Measurements from ENCODE around the gene GRID1.
"Not testable (repeated sequence)": the region's sequence is repeated elsewhere in the genome, so short reads cannot be mapped to it uniquely, and the experiment has no call there.

The GRID1 gene

DNA sequence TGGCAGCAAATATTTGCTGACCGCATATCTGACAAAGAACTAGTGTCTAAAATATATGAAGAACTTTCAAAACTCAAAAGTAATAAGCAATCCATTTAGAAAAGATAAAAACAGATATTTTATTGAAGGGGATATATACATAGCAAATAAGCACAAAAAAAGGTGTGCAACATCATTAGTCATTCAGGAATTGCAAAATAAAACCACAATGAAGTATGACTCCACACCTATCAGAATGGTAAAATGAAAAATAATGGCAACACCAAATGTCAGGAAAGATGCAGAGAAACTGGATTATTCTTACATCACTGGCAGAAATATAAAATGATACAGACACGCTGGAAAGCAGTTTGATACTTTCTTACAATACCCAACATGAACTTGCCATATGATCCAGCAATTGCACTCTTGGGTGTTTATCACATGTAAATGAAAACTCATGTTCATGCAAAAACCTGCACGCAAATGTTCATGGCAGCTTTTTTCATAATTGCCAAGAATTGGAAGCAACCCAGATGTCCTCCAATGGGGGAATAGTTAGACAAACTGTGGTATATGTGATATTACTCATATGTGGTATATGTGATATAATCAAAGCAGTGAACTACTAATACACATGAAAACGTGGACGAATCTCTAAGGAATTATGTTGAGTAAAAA is 645.5 kb downstream of the GRID1 start:
- DNase-seq: no peak

DNA sequence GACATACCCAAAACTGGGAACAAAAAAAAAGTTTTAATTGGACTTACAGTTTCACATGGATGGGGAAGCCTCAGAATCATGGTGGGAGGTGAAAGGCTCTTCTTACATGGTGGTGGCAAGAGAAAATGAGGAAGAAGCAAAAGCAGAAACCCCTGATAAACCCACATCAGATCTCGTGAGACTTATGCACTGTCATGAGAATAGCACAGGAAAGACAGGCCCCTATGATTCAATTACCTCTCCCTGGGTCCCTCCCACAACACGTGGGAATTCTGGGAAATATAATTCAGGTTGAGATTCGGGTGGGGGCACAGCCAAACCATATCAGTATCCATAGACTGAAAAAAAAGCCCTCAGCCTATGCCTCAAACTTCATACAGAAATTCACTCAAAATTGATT is 647.2 kb downstream of the GRID1 start:
- no peak for DNase-seq

DNA sequence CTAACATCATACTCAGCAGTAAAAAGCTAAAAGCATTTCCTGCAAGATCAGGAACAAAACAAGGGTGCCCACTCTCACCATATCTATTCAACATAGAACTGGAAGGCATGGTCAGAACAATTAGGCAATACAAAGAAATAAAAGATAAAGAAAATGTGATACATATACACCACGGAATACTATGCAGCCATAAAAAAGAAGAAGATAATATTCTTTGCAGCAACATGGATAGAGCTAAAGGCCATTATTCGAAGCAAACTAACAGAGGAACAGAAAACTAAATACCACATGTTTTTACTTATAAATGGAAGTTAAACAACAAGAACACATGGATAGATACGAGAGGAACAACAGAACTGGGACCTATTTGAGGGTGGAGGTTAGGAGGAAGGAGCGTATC is 652.7 kb downstream of the GRID1 start:
- no peak for DNase-seq

DNA sequence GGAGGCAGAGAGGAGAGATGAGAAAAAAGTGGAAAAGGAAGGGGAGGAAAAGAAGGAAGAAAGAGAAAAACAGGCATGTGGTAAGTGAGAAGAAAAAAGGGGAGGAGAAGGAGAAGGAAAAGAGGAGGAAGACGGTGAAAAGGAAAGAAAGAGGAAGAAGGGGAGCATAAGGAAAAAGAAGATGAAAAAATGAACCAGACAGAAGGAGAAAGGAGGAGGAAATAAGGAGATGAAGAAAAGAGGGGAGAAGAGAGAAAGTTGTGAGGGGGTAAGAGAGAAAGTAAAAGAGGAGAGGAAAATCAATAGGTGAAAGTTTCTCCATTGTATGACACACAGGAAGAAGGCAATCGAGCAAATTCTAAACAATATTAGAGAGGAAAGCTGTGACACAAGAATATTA is 663.8 kb downstream of the GRID1 start:
- DNase-seq: no peak

DNA sequence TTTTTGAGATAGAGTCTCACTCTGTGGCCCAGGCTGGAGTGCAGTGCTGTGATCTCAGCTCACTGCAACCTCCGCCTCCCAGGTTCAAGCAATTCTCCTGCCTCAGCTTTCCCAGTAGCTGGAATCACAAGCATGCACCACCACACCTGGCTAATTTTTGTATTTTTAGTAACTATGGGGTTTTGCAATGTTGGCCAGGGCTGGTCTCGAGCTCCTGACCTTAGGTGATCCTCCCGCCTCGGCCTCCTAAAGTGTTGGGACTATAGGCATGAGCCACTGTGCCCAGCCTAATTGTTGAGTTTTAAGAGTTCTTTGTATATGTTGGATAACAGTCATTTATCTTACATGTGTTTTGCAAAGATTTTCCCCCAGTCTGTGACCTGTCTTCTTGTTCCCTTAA is 667.5 kb downstream of the GRID1 start:
- DNase-seq: not testable (repeated sequence)

DNA sequence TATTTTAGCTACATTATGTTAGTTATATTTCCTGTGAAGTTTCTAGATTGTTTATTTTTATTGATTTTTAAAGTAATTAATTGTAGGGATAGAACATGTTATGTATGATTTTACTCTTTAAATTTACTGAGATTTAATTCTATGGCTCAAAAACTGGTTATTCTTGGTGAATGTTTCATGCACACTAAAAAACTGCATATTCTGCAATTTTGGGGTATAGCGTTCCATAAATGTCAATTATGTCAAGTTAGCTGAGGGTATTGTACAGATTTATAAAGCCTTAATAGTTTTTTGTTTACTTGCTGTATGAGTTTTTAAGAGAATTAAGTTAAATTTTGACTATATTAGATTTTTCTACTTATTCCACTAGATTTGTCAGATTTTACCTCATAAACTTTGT is 669.7 kb downstream of the GRID1 start:
- no peak for DNase-seq

DNA sequence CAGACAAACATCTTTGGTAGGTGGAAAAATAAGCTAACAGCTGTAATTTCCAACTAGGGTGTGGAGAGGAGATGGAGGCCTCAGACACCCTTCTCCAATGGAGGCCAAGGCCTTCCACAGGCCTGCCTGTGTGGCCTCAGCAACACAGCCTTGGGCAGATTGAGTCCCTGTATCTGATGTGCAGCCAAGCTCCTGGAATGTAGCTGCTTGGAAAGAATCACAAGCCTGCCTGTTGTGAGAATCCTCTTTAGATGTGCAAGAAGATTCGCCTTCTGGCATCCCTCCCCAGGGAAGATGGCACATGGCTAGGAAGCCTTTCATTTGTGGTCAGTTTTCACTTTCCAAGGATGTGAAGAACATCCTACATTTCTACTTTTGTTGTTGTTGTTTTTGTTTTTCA is 684.0 kb downstream of the GRID1 start:
- no peak for DNase-seq

DNA sequence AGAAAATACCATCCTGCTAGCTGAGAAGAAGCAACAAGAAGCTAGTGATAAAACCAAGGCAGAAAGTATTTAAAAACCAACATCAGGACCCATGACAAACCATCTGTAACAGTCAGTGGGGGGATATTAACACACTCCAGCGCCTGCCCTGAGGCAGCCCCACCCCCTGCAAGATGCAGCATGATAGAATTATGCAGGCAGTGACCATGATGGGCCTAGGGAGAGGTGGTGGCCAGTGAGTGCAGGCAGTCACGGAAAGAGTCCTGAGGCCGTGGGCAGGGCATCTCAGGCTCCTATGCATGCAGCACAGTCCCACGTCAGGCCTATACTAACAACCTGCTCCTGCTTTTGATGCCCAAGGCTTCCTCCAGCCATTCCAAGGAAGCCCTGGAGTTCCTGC is 686.9 kb downstream of the GRID1 start:
- DNase-seq: no peak

DNA sequence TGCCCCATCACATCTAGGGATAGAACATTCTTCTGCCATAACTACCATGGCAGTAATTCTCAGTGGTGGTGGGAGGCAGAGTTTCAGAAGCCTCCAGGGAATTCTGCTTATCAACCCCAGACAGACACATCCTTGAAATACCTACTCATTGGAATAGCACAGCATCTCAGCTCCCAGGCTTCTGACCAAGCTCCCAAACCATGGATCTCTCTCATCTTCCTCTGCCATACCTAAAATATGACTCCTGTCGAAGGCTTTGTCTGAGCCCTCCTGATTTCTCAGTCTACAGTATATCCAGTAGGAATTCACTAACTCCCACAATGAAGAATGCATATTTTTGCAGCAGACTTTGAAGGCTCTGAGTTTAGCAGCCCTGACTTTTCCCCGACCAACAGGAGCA is 687.5 kb downstream of the GRID1 start:
- DNase-seq: no peak

DNA sequence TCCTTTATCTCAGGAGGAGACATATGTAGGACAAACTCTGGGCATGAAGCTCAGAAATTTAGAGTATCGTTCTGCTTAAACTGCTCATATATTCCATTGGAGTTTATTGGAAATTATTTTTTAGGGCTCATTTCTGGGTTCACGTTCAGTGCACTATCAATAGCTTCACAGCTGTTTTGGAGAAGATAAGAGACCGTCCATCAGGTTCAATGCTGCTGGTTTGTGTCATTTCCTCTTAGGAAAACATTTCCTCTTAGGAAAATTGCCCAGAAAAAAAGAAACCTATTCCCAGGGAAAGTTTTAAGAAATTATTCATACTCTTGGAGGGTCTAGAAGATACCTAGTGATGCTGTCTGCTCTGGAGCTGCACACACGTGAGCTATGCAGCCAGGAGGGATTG is 691.7 kb downstream of the GRID1 start:
- no peak for DNase-seq

DNA sequence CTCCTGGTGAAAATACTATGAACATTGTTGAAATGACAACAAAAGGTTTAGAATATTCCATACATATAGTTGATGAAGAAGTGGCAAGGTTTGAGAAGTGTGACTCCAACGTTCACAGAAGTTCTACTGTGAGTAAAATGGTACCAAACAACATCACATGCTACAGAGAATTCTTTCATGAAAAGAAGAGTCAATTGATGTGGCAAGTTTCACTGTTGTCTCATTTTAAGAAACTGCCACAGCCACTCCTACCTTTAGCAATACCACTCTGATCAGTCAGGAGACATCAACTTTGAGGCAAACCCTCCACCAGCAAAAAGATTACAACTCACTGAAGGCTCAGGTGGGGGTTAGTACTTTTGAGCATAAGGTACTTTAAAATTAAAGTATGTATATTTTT is 693.3 kb downstream of the GRID1 start:
- no peak for DNase-seq

DNA sequence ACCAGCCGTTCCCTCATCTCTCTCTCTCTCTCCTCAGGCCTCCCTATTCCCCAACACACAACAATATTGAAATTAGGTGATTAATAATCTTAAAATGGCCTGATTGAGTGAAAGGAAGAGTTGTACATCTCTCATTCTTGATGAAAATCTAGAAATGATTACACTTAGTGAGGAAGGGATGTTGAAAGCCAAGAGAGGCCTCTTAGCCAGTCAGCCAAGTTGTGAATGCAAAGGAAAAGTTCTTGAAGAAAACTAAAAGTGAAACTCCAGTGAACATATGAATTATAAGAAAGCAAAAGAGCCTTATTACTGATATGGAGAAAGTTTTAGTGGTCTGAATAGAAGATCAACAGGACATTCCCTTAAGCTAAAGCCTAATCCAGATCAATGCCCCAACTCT is 695.1 kb downstream of the GRID1 start:
- DNase-seq: no peak

DNA sequence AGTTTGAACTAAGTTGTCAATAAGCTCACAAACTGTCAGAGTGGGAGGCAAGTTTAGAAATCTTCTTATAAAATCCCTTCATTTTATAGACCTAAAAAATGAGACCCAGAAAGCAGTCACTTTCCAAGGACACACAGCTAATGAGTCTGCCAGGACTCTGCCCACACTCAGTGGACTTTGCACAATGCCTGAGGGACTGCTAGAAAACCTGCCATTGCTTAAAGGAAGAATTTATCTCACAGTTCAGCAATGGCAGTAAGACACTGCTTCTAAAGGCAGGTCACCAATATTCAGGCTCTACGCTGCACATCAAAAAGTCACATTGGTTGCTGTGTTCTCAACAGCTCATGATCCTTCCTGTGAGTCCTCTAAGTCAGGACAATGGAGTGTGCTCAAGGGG is 698.1 kb downstream of the GRID1 start:
- no peak for DNase-seq

DNA sequence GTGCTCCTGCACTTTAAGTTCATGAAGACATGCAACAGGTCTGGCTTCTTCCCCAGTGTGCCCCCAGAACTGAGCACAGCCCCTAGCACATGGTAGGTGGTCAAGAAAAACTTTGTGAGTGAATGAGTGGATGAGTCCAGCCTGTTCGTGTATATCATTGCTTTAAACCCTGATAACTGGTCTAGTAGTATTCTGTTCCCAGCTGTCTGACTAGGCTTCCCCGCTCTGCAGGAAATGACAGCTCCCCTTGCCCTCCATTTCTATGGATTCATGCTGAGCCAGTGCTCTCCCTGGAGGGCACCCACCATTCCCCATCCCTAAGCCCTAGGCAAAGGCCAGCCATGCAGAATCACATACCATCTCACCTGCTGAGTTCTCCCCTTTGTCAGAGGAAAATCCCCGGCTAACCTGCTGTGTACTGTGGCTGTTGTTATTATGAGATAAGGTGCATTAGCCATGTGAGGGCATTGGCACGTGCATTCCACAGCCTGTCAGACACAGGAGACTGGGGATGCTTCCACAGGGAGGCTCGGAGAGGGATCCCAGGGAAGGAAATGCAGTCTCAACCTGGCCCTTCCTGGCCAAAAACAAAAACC is 698.9 kb downstream of the GRID1 start:
- DNase-seq: no peak

DNA sequence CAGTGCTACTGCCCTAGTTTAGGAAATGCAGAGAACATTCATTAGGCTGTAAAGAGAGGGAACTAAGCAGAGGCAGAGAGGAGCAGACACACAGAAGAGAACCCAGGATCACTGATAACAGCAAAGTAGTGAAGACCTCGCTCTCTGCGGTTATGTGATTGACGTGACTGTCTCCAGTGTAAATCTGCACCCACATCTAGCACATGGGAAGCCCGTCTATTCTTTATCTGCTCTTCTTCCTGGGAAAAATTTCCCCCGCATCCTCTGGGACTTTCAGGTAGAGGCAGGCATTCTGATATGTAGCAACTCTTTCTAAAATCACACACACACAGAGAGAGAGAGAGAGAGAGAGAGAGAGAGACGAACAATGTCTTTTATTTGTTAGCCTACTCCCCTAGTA is 699.6 kb downstream of the GRID1 start:
- no peak for DNase-seq

DNA sequence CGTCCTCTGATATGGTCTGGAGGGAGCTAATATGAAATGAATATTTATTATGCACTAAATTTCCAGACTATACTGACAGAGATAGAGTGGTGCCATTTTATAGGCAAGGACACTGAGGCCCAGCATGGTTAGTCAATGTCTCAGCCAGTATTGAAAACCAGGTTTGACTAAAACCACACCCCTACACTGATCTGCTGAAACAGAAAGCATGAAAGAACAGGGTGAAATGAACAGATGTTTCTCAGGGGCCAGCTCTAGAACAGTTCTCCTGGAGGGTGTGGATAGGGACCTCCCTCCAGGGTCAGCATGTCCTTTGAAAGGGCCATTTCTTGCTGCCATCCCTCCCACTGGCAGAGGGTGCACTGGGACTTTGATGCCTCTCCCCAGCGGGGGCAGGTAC is 700.5 kb downstream of the GRID1 start:
- no peak for DNase-seq

DNA sequence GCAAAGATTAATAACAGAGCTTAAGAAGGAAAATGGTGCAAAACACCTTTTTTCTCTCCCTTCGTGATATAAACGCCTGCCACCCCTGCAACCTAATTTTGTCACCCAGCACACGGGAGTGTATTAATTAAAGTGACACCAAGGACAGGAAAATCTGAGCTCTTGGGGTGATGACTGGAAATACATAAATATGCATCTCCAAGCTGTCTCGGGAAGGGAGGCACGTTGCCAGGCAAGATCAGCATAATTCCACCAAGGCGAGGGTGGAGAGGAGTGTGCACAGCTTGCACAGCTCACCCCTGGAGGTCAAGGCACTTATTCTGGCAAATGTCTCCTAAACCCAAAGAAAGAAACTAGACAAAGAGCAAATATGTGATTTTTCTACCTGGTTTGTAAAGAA is 700.9 kb downstream of the GRID1 start:
- no peak for DNase-seq

DNA sequence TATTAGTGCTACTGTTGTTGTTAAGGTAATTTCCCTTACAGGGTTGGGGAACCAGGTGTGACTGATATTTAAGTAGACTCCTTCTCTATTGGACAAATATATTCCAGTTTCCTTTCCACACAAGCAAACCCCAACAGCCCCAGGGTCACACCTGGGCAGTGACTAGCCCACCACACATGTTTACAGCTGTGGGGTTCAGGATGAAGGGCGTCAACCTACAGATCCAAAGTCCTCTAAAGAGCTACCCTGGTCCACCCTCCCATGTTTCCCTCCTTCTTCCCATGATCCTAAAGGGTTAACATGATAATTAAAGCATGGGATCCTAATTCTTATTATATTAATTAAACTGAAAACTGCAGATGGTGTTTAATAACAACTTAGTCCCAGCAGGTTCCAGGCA is 701.5 kb downstream of the GRID1 start:
- no peak for DNase-seq

DNA sequence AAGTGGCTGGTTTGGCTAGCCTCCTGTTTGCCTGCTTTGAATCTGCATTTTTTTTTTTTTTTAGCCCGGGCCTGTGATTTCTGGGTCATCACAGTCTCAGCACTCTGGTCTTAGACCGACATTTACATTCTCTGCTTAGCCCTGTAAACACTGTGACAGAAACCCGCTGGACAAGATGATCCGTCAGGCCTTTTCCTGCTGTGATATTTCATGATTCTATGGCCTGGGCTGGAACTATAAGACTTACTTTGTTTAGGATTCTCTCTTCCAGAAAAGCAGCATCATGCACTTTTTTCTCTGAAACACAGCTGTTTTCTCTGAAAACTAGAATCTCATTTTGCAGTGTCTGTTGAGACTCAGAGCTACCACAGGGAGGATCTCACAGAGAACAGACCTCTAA is 705.5 kb downstream of the GRID1 start:
- no peak for DNase-seq

DNA sequence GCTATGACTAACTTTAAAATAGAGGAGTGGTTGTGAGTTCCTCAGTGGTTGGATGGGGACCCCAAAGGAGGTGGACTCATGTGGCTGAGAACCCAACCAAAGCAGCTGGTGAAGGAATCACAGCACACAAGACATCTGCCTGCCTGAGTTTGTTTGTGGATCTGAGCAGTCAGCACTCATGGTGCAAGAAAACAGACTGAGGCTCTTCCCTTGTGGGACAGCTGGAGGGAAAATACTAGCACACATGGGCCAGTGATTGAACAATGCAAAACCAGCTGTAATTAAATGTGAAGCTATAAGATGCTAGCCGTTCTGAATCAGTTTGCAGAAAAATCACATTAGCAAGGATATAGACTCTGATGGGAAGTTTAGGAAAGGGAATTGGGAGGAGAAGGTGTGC is 707.3 kb downstream of the GRID1 start:
- DNase-seq: no peak

DNA sequence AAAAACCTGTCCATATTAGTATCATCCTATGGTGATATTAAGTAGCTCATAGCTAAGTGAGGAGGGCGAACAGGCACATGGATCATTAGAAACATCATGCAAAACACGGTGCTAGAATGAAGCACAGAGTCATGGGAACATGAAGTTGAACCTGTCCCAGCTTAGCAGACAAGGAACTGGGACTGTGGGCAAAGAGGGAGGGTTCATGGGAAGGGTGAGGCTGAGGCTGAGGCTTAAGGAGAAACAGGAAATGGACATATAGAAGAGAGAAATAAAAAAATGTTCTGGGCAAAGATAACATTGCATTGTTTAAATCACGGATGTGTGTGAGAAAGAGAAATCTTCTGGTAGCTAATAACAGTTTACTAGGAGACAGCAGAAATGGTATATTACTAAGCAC is 708.1 kb downstream of the GRID1 start:
- DNase-seq: no peak

DNA sequence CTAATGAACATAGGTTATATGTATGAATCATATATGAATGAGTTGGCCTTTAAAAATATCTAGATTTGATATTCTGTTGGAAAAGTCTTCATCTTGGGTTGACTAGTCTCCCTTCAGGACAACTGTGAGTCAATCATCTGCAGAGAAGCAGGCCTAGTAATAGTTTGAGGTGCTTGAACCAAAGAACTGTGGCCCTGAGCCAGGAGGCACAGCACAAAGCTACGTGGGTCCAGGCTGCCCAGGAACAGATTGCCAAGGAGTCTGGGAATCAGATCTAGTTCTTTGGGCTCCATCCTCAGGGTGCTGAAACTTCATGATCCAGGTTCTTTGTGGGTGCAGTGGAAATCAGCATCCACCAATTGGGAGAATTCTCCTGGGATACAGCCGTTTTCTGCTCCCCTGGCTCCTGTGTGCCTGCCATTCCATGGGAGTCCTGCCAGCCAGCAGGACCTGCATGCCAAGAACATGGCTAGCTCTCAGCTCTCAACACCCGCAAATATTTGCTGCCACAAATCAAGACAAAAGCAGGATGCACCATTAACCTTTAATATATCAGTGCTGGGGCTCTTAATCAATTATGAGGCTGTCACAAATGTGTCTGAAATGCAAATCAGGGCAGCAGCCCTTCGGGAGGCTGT is 709.0 kb downstream of the GRID1 start:
- no peak for DNase-seq

DNA sequence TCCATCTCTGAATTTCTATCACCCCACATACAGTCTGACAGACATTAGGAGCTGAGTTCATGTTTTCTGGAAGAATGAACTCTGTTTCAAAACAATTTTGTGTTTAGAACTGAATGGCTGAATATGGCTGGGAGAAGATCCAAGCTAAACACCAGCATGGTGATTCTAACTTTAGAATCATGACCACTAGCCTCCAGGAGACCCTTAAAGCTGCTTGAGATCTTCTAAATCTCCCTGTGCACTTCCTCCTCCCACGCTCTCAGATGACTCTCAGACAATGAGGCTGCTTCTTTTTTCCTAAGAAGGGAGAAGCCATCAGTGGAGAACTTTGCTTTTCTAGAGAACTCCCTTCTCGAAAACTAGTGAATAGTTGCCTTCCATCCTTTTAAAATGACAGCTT is 711.2 kb downstream of the GRID1 start:
- DNase-seq: no peak

DNA sequence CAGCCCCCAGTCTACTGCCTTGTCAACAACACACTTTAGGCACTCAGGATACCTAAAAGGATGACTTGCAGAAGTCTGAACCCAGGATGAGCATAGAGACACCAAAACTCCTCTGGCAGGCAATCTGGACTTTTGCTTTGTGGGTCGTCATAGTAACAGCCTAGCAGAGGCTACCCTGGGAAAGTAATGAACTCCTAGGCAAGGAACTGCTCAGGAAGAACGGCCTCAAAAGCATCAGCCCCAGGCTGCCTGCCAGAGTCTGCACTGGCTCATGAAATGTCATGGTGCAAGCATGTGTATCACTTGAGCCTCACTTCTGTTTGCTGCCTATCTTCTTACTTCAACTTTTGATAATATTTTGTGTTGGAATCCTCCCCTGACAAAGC is 715.1 kb downstream of the GRID1 start:
- no peak for DNase-seq
